ENCODE results near the gene MX2. TPM values are rescaled to one million over a fixed set of nuclear protein-coding genes. Genes with fewer than 3 reads are reported as not detected.
A peak's percentile ranks its signal among the peaks of the same experiment; 100 is the strongest.

MX2 gene
- total and polyA plus RNA-seq, 2 of the 8 experiments (the other 6 are each of a cell fraction or from before 2014, with no cell fraction given) = 3.1 to 8.9 TPM

DNA sequence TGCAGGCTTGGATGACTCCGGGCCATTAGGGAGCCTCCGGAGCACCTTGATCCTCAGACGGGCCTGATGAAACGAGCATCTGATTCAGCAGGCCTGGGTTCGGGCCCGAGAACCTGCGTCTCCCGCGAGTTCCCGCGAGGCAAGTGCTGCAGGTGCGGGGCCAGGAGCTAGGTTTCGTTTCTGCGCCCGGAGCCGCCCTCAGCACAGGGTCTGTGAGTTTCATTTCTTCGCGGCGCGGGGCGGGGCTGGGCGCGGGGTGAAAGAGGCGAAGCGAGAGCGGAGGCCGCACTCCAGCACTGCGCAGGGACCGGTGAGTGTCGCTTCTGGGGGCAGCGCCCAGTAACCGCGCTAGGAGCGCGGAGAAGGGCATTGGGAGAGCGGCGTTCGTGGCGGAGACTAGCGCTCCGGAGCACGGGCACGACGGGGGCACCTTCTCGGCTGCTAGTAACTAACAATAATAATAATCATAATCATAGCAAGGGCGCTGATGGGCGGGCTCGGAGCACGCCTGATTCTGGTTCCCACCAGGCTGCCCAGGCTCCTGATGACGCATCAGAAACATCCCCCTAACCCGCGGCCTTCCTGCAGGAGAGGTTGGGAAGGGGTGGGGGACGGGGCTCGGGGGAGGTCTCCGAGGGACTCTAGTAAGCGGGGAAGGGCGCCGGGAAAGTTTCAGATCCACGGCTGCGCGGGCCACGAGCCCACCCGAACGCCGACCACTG is 64.3 kb downstream of the MX2 start, which contains the start of gene MX1 (continued):
- TF ChIP-seq CHD2 (IDR thresholded peaks at IDR 0.05; ENCODE audit: low read length) (peak; percentile 73), POLR2A (IDR thresholded peaks at IDR 0.05; ENCODE audit: control extremely low read depth in 1 of 2, low read depth in 2 of 2, low read length in 2 of 2) (peak in 1 of 2 experiments; percentile 50; a peak in 1 of 3 replicates), RXRA (IDR thresholded peaks at IDR 0.05; ENCODE audit: insufficient read depth, low read depth, low read length) (no peak), SRF (IDR thresholded peaks at IDR 0.05; ENCODE audit: low read depth, low read length) (no peak), KDM4A (IDR thresholded peaks at IDR 0.05; ENCODE audit: low read depth, low read length, severe bottlenecking) (peak; percentile 53)
